Esophagus mucosa (tissue), 1 donor: Measurements from ENCODE around the gene ZNF514. TPM values are rescaled to one million over a fixed set of nuclear protein-coding genes. Genes with fewer than 3 reads are reported as not detected.
A peak's percentile ranks its signal among the peaks of the same experiment; 100 is the strongest.
"Not testable (repeated sequence)": the region's sequence is repeated elsewhere in the genome, so short reads cannot be mapped to it uniquely, and the experiment has no call there.

Source experiments
- ATAC-seq: fragments of 200-7000 bp; cut with Tn5 transposase; one replicate; pipeline ENCODE4 v1.9.1; 2020
- total RNA-seq: library from RNA; stranded (reverse); gene quantifications from one replicate; pipeline ENCODE4 v1.2.4, GENCODE V29; 2023
- donor health status: DM: yes; HTN: yes; CAD: no.

The ZNF514 gene
- total RNA-seq, 1 donor from 2014 or later: 7.4 TPM

DNA sequence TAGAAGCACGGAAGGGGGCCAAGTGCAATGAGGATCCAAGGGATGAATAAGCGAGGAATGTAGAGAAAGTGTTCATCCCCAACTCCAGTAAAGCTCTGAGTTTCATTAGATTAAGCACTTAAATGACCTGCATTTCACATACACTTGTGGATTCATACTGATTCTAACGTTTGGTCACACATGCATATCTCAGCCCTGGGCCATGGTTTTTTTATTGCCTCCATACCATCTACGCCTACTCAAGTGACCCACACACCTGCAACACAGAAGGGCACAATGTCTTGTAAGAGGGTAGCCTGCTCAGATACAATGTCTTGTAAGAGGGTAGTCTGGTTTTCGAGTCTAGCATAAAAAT lies 37.5 kb downstream of the ZNF514 start:
- ATAC-seq: peak; percentile 4

DNA sequence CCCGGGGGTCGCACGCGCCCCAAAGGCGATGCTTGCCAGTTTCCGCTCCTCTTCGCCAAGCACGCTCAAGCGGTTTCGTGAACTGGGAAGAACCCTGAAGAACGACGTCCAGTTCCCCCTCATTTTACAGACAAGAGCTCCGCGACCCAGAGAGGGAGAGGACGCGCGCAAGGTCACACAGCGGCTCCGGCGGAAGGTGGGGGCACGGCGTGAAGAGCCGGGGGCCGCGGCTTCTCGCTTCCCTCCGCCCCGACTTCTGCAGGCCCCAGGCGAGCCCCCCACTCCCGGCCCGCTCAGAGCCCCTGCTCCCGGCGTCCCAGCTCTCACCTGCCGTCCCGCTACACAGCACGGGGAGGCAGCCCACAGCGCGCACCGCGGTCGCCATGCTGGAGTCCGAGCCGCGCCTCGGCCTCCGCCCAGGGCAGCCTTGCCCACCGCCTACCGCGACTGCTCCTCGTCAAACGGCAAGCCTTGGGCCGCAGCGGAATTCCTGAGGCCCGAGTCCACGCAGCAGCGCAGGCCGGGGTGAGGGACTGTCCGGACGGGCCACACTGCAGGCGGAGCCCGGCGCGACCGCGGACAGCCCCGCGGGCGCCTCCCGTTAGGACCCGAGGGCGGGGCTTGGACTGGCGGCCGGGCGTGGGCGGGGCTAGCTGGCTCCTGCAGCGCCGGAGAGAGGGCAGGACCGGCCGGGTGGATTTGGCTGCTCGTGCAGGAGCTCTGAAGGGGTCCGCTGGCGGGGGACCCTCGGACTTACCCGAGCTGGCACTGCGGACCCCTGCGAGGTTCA lies 38.0 kb downstream of the ZNF514 start, which contains the start of gene MRPS5:
Gene MRPS5, minus strand, starts transcription at position 402 of the 790 bp plus-strand sequence. Its CDS starts 17 bp downstream, at position 385.
- peak; percentile 93 for ATAC-seq

DNA sequence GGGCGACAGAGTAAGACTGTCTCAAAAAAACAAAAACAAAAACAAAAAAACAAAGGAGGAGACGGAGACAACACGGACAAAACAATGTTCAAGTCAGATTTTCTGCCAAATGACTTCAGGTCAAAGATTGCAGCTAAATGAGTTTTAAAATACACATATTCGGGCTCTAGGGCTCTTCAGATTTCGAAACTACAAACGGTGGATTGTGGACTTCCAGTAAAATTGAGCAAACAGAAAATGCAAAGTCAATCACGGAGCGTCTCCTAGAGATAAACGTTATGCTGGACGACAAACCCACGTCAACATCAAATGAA lies 38.6 kb downstream of the ZNF514 start:
- ATAC-seq: no peak

DNA sequence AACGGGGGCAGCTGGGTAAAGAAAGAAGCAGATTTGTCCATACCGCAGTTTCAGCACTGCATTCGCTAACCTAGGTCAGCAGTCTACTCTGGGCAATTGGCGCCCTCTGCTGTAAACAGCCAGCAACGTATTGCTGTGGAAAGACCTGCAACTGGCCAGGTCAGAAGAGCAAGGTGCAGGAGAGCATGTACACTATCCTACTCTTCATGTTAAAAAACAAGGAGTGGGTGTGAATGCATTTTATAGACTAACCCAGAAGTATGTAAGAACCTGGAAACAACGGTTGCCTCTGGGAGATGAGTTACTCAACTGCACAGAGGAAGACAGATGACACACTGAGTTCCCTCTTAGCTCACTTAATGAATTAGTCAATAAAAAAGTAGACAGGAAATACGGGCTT lies 44.2 kb downstream of the ZNF514 start:
- ATAC-seq: peak; percentile 90

DNA sequence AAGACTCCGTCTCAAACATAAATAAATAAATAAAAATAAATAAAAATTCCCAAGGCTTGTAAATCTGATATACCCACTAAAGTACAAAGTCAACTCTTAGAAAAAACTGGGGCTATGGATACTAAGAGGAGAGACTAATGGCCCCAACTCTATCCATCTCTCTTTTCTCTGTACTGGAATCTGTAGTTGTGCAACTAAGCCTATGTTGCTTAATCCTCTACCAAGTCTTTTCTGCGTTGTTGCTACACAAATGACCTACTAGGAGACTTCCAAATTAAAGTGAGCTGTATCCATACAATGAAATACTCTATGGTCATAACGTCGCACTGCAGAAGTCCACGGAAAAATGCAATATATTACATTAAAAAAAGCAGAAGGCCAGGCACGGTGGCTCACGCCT lies 46.2 kb downstream of the ZNF514 start:
- no peak for ATAC-seq

DNA sequence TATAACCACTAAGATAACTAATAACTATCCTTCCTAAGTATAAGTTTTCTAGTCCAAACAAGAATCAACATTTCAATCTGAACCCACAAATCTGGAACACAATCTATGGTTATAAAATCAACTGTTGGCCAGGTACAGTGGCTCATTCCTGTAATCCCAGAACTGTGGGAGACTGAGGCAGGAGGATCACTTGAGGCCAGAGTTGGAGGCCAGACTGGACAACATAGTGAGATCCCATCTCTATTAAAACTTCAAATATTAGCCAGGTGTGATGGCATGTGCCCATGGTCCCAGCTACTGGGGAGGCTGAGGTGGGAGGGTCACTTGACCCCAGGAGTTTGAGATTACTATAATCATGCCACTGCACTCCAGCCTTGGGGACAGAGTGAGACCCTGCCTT lies 49.3 kb downstream of the ZNF514 start:
- ATAC-seq: no peak

DNA sequence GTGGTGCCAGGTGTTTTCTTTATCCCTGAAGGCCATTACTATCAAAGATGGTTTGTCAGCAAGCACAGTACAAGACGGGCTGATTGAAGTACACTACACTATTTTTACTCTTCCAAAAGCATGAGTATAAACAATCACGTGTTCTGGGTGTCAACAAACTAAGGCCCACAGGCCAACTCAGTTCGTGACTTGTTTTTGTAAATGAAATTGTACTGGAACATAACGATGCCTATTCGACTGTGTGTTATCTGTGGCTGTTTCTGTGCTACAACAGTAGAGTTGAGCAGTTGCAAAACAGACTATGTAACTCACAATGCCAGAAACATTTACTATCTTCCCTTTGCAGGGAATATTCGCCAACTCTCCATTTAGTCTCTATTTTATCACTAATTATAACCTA lies 50.4 kb downstream of the ZNF514 start:
- ATAC-seq: no peak

DNA sequence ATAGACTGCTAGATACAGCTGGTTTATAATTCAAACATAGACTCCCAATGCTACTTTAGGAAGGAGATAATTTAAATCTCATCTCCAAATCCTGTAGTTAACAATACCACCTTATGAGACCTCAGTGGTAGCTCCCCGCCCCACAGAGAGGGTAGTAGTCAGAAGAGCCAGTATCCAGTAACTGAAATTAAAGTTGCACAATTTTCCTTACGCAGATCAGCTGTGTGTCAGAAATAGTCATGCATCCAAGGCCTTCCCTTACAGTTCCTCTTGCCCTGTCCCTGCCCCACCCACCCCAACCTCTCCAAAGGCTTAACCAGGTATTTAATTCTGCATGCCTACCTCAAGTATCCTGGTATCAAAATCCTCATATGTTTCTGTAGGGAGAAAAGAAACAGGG lies 53.6 kb downstream of the ZNF514 start:
- peak; percentile 74 for ATAC-seq

DNA sequence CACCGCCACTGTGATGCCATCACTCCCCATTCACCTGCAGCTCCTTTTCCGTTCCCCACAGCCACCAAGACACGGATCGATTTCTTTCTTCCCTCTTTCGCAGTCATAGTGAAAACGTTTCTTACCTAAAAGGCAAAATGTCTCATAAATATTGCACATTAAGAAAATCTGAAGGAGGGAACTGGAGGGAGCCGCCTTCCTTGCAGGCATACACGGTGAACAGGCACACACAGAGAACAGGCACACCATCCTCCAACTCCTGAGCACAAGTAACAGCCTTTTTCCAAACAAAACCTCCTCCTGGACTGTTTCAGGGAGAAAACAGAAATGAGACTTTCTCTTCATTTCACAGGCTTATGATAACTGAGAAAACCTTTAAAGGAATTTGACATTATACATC lies 55.0 kb downstream of the ZNF514 start:
- no peak for ATAC-seq

DNA sequence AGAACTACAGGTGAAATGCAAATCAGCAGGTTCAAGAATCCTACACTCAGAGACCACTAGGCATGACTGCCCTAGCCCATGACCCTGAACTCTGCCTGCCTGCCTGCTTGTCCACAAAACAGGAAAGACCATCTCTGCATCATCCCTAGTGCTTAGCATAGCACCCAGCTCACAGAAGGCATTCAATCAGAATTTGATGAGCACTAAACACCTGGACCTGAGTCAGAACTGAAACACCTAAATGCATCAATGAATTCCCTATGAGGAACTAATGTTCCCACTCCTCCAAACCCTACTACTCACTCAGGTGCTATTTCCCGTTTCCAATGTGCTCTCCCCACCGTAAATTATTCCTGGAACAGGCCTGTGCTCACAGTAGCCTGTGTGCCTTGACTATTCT lies 59.7 kb downstream of the ZNF514 start:
- no peak for ATAC-seq

DNA sequence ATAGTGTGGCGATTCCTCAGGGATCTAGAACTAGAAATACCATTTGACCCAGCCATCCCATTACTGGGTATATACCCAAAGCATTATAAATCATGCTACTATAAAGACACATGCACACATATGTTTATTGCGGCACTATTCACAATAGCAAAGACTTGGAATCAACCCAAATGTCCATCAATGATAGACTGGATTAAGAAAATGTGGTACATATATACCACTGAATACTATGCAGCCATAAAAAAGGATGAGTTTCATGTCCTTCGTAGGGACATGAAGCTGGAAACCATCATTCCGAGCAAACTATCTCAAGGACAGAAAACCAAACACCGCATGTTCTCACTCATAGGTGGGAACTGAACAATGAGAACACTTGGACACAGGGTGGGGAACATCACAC lies 61.4 kb downstream of the ZNF514 start:
- ATAC-seq: not testable (repeated sequence)

Other genes with a start within 250 kb of the ZNF514 start
- 382 TPM for gene MAL, start 134.1 kb downstream of the ZNF514 start, total RNA-seq
- gene MRPS5, start 38.0 kb downstream of the ZNF514 start, total RNA-seq: 39.5 TPM
- 1.6 TPM for gene ZNF2, start 6.0 kb upstream of the ZNF514 start, total RNA-seq
- 1.3 TPM for gene ZNF892, start 47.7 kb upstream of the ZNF514 start, total RNA-seq
- gene PROM2, start 114.6 kb upstream of the ZNF514 start, total RNA-seq: 100 TPM
- gene KCNIP3, start 137.5 kb upstream of the ZNF514 start, total RNA-seq: 0.96 TPM
- 13.6 TPM for gene FAHD2A, start 242.9 kb upstream of the ZNF514 start, total RNA-seq